Astrocyte (in vitro differentiated cells and primary cell): ENCODE measurements around the gene APOA1. TPM values are rescaled to one million over a fixed set of nuclear protein-coding genes. Genes with fewer than 3 reads are reported as not detected.
A peak's percentile ranks its signal among the peaks of the same experiment; 100 is the strongest.

Source experiments
- DNase-seq: peaks from one replicate; pipeline ENCODE4 v3.0.0-alpha.2; 2010; ENCODE audit warnings: low read depth
- FAIRE-seq: peaks from 2 replicates; lab custom pipeline; 2011; peaks lifted over from hg19 to GRCh38; lab: Jason Lieb, UNC
- H2AFZ ChIP-seq: 2 replicates; pipeline ENCODE4 v1.6.0; 2012; ENCODE audit warnings: low read depth, low read length, inconsistent platforms
- H3K27ac ChIP-seq: 2 replicates; pipeline ENCODE4 v1.5.1; 2011; ENCODE audit warnings: low read depth, low read length, inconsistent platforms
- H3K27me3 ChIP-seq: 2 replicates; pipeline ENCODE4 v1.6.0; 2011; ENCODE audit warnings: low read length, inconsistent platforms; ENCODE audit not compliant: insufficient read depth
- H3K36me3 ChIP-seq: 2 replicates; pipeline ENCODE4 v1.5.1; 2011; ENCODE audit warnings: low read length, inconsistent platforms; ENCODE audit not compliant: insufficient read depth
- H3K4me1 ChIP-seq: 2 replicates; pipeline ENCODE4 v1.5.1; 2011; ENCODE audit warnings: low read length, inconsistent platforms; ENCODE audit not compliant: insufficient read depth
- H3K4me2 ChIP-seq: 2 replicates; pipeline ENCODE4 v1.6.0; 2012; ENCODE audit warnings: low read length, inconsistent platforms
- H3K4me3 ChIP-seq: 2 replicates; pipeline ENCODE4 v1.5.1; 2011; ENCODE audit warnings: low read depth, mild to moderate bottlenecking, low read length, inconsistent platforms; ENCODE audit not compliant: insufficient read depth
- H3K79me2 ChIP-seq: 2 replicates; pipeline ENCODE4 v1.6.0; 2012; ENCODE audit warnings: mild to moderate bottlenecking, low read length, inconsistent platforms; ENCODE audit not compliant: insufficient read depth
- H3K9ac ChIP-seq: 2 replicates; pipeline ENCODE4 v1.6.0; 2012; ENCODE audit warnings: mild to moderate bottlenecking, low read length, inconsistent platforms
- H3K9me3 ChIP-seq: 2 replicates; pipeline ENCODE4 v1.5.1; 2012; ENCODE audit warnings: low read depth, mild to moderate bottlenecking, low read length, inconsistent platforms; ENCODE audit not compliant: insufficient read depth
- H4K20me1 ChIP-seq: 2 replicates; pipeline ENCODE4 v1.6.0; 2012; ENCODE audit warnings: low read length, inconsistent platforms; ENCODE audit not compliant: insufficient read depth
- H3K27ac Mint-ChIP-seq: one replicate; pipeline ENCODE4 v1.8.0; 2021; ENCODE audit warnings: mild to moderate bottlenecking, mixed read lengths; ENCODE audit not compliant: unreplicated experiment
- H3K27me3 Mint-ChIP-seq: one replicate; pipeline ENCODE4 v1.8.0; 2021; ENCODE audit warnings: low read depth, mixed read lengths; ENCODE audit not compliant: unreplicated experiment
- H3K36me3 Mint-ChIP-seq: one replicate; pipeline ENCODE4 v1.8.0; 2021; ENCODE audit warnings: low read depth, mixed read lengths; ENCODE audit not compliant: unreplicated experiment
- H3K4me1 Mint-ChIP-seq: one replicate; pipeline ENCODE4 v1.8.0; 2021; ENCODE audit warnings: low read depth, mixed read lengths; ENCODE audit not compliant: unreplicated experiment
- H3K4me3 Mint-ChIP-seq: one replicate; pipeline ENCODE4 v1.8.0; 2021; ENCODE audit warnings: mild to moderate bottlenecking, moderate library complexity, mixed read lengths; ENCODE audit not compliant: unreplicated experiment
- H3K9me3 Mint-ChIP-seq: one replicate; pipeline ENCODE4 v1.8.0; 2021; ENCODE audit warnings: mild to moderate bottlenecking, mixed read lengths; ENCODE audit not compliant: unreplicated experiment
- EZH2 ChIP-seq: IDR thresholded peaks from 2 replicates; pipeline ENCODE4 v1.6.1; 2012; ENCODE audit warnings: mild to moderate bottlenecking, low read length, inconsistent platforms; ENCODE audit not compliant: insufficient read depth
- total RNA-seq: library from RNA; stranded (reverse); gene quantifications from 2 replicates; pipeline ENCODE4 v1.2.1, GENCODE V29; 2021
- TF ChIP-seq, protein P1 (sequence below): IDR thresholded peaks from 2 replicates; pipeline ENCODE4 v1.5.1; 2011; ENCODE audit warnings: low read depth, mild to moderate bottlenecking, inconsistent platforms, low read length, moderate library complexity; ENCODE audit not compliant: insufficient read depth

Gene APOA1
- total RNA-seq, 1 donor from 2014 or later = 6.0 TPM

DNA sequence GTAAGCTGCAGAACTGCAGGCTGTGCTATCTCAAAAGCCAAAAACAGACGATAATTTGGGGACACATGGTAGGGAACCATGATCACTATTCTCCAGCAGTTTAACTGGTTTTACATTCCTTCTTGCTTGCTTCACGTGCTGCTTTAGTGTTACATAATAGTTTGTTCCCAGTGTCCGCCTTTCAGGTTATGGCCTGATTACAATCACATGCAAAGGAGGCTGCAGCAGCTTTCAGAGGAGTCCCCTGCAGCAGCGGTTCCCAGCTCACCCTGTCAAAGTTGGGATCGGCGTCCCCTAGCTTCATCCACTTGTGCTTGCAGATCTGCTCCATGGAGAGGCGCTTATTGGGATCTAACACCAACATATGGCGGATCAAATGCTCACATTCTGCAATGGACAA, 39.2 kb upstream of the APOA1 start:
- Histone ChIP-seq H3K27me3 (no peaks in the 10 kb centered on the region), H3K9ac (no peak overlapping the region), H4K20me1 (no peaks in the 10 kb centered on the region), H2AFZ (no peak overlapping the region), H3K36me3 (no peaks in the 10 kb centered on the region), H3K4me1 (peaks cover 3% of the 10 kb centered on the region), H3K4me2 (no peak overlapping the region), H3K9me3 (no peaks in the 10 kb centered on the region), H3K79me2 (no peaks in the 10 kb centered on the region), H3K27ac (no peak overlapping the region), H3K4me3 (no peak overlapping the region)
- no peak overlapping the region for H3K4me3 Mint-ChIP-seq
- FAIRE-seq (no peak), DNase-seq (no peak)
- H3K27ac Mint-ChIP-seq = no peak overlapping the region
- no peaks in the 10 kb centered on the region for H3K27me3 Mint-ChIP-seq
- H3K36me3 Mint-ChIP-seq = peaks cover 27% of the 10 kb centered on the region
- H3K9me3 Mint-ChIP-seq = no peaks in the 10 kb centered on the region
- TF ChIP-seq EZH2 = no peak
- TF ChIP-seq, protein P1, sequence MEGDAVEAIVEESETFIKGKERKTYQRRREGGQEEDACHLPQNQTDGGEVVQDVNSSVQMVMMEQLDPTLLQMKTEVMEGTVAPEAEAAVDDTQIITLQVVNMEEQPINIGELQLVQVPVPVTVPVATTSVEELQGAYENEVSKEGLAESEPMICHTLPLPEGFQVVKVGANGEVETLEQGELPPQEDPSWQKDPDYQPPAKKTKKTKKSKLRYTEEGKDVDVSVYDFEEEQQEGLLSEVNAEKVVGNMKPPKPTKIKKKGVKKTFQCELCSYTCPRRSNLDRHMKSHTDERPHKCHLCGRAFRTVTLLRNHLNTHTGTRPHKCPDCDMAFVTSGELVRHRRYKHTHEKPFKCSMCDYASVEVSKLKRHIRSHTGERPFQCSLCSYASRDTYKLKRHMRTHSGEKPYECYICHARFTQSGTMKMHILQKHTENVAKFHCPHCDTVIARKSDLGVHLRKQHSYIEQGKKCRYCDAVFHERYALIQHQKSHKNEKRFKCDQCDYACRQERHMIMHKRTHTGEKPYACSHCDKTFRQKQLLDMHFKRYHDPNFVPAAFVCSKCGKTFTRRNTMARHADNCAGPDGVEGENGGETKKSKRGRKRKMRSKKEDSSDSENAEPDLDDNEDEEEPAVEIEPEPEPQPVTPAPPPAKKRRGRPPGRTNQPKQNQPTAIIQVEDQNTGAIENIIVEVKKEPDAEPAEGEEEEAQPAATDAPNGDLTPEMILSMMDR = no peak
- H3K4me1 Mint-ChIP-seq = peaks cover 8% of the 10 kb centered on the region

DNA sequence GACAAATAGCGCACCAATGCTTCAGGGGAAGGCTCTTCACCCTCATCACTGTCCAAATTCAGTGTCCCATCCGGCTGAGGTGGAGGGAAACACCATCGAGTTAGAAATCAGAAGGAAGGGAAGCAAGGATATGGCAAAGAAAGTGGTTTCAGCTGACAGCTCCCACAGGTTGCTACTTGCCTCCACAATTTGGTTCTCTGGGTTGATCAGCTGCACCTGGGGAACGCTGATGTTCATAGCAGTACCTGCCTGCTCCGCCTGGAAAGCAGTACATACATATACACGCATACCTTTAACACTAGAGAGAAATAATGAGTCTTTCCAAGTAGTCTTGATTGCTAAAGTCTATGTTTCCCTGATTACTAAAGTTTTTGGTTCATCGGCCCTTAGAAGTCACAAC, 37.8 kb upstream of the APOA1 start:
- TF ChIP-seq EZH2 = no peak
- TF ChIP-seq, protein P1 = no peak
- Histone ChIP-seq H4K20me1 (no peaks in the 10 kb centered on the region), H3K4me2 (no peak overlapping the region), H2AFZ (no peak overlapping the region), H3K9me3 (no peaks in the 10 kb centered on the region), H3K9ac (no peak overlapping the region), H3K79me2 (no peaks in the 10 kb centered on the region), H3K27me3 (no peaks in the 10 kb centered on the region), H3K4me3 (no peak overlapping the region), H3K36me3 (no peaks in the 10 kb centered on the region), H3K4me1 (peaks cover 15% of the 10 kb centered on the region), H3K27ac (no peak overlapping the region)
- peaks cover 27% of the 10 kb centered on the region for H3K36me3 Mint-ChIP-seq
- no peak for FAIRE-seq
- no peak overlapping the region for H3K27ac Mint-ChIP-seq
- no peak for DNase-seq
- peaks cover 15% of the 10 kb centered on the region for H3K4me1 Mint-ChIP-seq
- H3K9me3 Mint-ChIP-seq = no peaks in the 10 kb centered on the region
- no peak overlapping the region for H3K4me3 Mint-ChIP-seq
- H3K27me3 Mint-ChIP-seq = no peaks in the 10 kb centered on the region

DNA sequence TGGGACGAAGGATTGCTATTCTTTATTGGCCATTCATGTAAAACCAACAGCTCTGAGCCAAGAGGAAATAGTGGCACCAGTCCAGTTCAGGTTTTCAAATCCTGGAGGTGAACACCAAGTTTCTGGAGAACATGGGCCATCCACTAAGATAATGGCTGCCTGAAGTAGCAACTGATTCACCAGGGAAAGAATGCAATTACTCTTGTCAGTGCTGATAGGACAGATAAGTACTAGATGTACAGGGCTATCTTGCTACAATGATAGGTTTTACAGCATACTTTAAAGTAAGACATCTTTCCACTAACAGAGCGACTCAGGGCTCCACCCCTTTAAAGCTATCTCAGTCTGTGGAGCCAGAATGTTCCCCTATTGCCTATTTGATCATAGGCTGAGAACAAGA, 36.8 kb upstream of the APOA1 start:
- no peak overlapping the region for H3K27ac ChIP-seq
- Mint-ChIP-seq H3K4me3 (no peak overlapping the region), H3K36me3 (peaks cover 28% of the 10 kb centered on the region), H3K9me3 (no peaks in the 10 kb centered on the region), H3K4me1 (peaks cover 15% of the 10 kb centered on the region), H3K27me3 (no peaks in the 10 kb centered on the region), H3K27ac (no peak overlapping the region)
- H3K36me3 ChIP-seq = no peaks in the 10 kb centered on the region
- no peaks in the 10 kb centered on the region for H4K20me1 ChIP-seq
- no peaks in the 10 kb centered on the region for H3K27me3 ChIP-seq
- H3K9ac ChIP-seq = no peak overlapping the region
- H3K4me1 ChIP-seq = peaks cover 15% of the 10 kb centered on the region
- H2AFZ ChIP-seq = no peak overlapping the region
- FAIRE-seq = peak; percentile 84
- no peak overlapping the region for H3K4me2 ChIP-seq
- DNase-seq = peak; percentile 71
- H3K79me2 ChIP-seq = no peaks in the 10 kb centered on the region
- TF ChIP-seq, protein P1 = no peak
- TF ChIP-seq EZH2 = no peak
- no peaks in the 10 kb centered on the region for H3K9me3 ChIP-seq
- no peak overlapping the region for H3K4me3 ChIP-seq
